Activated CD8-positive, alpha-beta T cell treated with anti-CD3 and anti-CD28 coated beads, Interleukin-2, amount 10 ng/mL, durations not matched to agents 7 days and 5 days (primary cell): ENCODE results near the gene CDH13. TPM values are rescaled to one million over a fixed set of nuclear protein-coding genes. Genes with fewer than 3 reads are reported as not detected.

Experiments used
- ATAC-seq: fragments of 150-1000 bp; cut with Tn5 transposase; one replicate; pipeline ENCODE4 v1.10.0; 2021; ENCODE audit warnings: moderate library complexity
- CTCF ChIA-PET: fragments of 350-600 bp; sonication (Branson Sonifier 250); formaldehyde crosslinking; loops from one replicate; lab custom pipeline; 2021; ENCODE audit warnings: antibody characterized with exemption; lab: Charles Lee
- POLR2A ChIA-PET: fragments of 350-600 bp; sonication (Branson Sonifier 250); formaldehyde crosslinking; loops from one replicate; lab custom pipeline; 2021; ENCODE audit warnings: antibody characterized with exemption; lab: Charles Lee
- DNase-seq: peaks from one replicate; pipeline ENCODE4 v3.0.0-alpha.2; 2020
- H3K27ac Mint-ChIP-seq: one replicate; pipeline ENCODE4 v1.8.0; 2021; ENCODE audit warnings: mild to moderate bottlenecking, mixed read lengths
- H3K27me3 Mint-ChIP-seq: one replicate; pipeline ENCODE4 v1.8.0; 2021; ENCODE audit warnings: low read depth, mixed read lengths
- H3K36me3 Mint-ChIP-seq: one replicate; pipeline ENCODE4 v1.8.0; 2021; ENCODE audit warnings: low read depth, mixed read lengths
- H3K4me1 Mint-ChIP-seq: one replicate; pipeline ENCODE4 v1.8.0; 2021; ENCODE audit warnings: low read depth, mixed read lengths
- H3K4me3 Mint-ChIP-seq: one replicate; pipeline ENCODE4 v1.8.0; 2021; ENCODE audit warnings: mild to moderate bottlenecking, mixed read lengths
- H3K9me3 Mint-ChIP-seq: one replicate; pipeline ENCODE4 v1.8.0; 2022; ENCODE audit warnings: mixed read lengths; ENCODE audit not compliant: insufficient read depth
- total RNA-seq, 2 experiments: library from RNA; stranded (reverse); gene quantifications; one replicate each; pipeline ENCODE4 v1.2.3, GENCODE V29; 2021

CDH13 gene
- total RNA-seq, 2 experiments from 2014 or later, result not detected

- H3K27me3 Mint-ChIP-seq, result no peaks in the 10 kb centered on the region
- CTCF ChIA-PET, result interaction anchor here (0.5 to 5.8 kb wide), 18 partner anchors 9 to 376 kb away, joined by 3 to 98 read pairs (median 4); no protein-coding TSS in a partner anchor
- POLR2A ChIA-PET, result interaction anchor here (1.5 kb wide), 1 partner anchor 15 kb away, joined by 5 read pairs; no protein-coding TSS in a partner anchor
- ATAC-seq (peak; percentile 73), DNase-seq (peak; percentile 71)
- H3K36me3 Mint-ChIP-seq, result no peaks in the 10 kb centered on the region
- no peak overlapping the region for H3K27ac Mint-ChIP-seq
- peaks cover 61% of the 10 kb centered on the region for H3K4me1 Mint-ChIP-seq
- H3K9me3 Mint-ChIP-seq, result no peaks in the 10 kb centered on the region
- no peak overlapping the region for H3K4me3 Mint-ChIP-seq
These were observed 13.0 kb downstream of the CDH13 start for GRCh38 chr16:82639666-82640336.

- Mint-ChIP-seq H3K4me3 (no peak overlapping the region), H3K27me3 (no peaks in the 10 kb centered on the region), H3K36me3 (no peaks in the 10 kb centered on the region), H3K4me1 (peaks cover 57% of the 10 kb centered on the region), H3K9me3 (no peaks in the 10 kb centered on the region), H3K27ac (peak overlapping the region; percentile 7)
- CTCF ChIA-PET, result interaction anchor here (0.6 to 5.8 kb wide), 18 partner anchors 9 to 378 kb away, joined by 3 to 98 read pairs (median 4); no protein-coding TSS in a partner anchor
- POLR2A ChIA-PET, result interaction anchor here (1.5 kb wide), 1 partner anchor 14 kb away, joined by 5 read pairs; no protein-coding TSS in a partner anchor
- no peak for DNase-seq
- ATAC-seq, result peak; percentile 63
These were observed 14.7 kb downstream of the CDH13 start for GRCh38 chr16:82641336-82641984.

- ChIA-PET CTCF (interaction anchor here (0.6 to 5.8 kb wide), 6 partner anchors 11 to 94 kb away, joined by 3 to 98 read pairs (median 4); no protein-coding TSS in a partner anchor), POLR2A (interaction anchor here (2.9 kb wide), 1 partner anchor 12 kb away, joined by 8 read pairs; no protein-coding TSS in a partner anchor)
- Mint-ChIP-seq H3K4me1 (peaks cover 72% of the 10 kb centered on the region), H3K9me3 (no peaks in the 10 kb centered on the region), H3K36me3 (no peaks in the 10 kb centered on the region), H3K27ac (no peak overlapping the region), H3K4me3 (no peak overlapping the region), H3K27me3 (no peaks in the 10 kb centered on the region)
- DNase-seq (no peak), ATAC-seq (no peak)
These were observed 16.4 kb downstream of the CDH13 start for GRCh38 chr16:82643136-82643535.

- DNase-seq (no peak), ATAC-seq (no peak)
- ChIA-PET POLR2A (interaction anchor here (0.7 to 2.9 kb wide), 2 partner anchors 9 to 11 kb away, joined by 3 to 8 read pairs; no protein-coding TSS in a partner anchor), CTCF (interaction anchor here (0.7 to 5.8 kb wide), 4 partner anchors 10 to 94 kb away, joined by 3 to 98 read pairs (median 24); no protein-coding TSS in a partner anchor)
- H3K4me1 Mint-ChIP-seq, result peaks cover 77% of the 10 kb centered on the region
- no peaks in the 10 kb centered on the region for H3K9me3 Mint-ChIP-seq
- no peak overlapping the region for H3K4me3 Mint-ChIP-seq
- H3K36me3 Mint-ChIP-seq, result no peaks in the 10 kb centered on the region
- no peak overlapping the region for H3K27ac Mint-ChIP-seq
- H3K27me3 Mint-ChIP-seq, result no peaks in the 10 kb centered on the region
These were observed 17.3 kb downstream of the CDH13 start for GRCh38 chr16:82643936-82644630.

- H3K27ac Mint-ChIP-seq, result no peak overlapping the region
- CTCF ChIA-PET, result no interaction called here
- H3K4me3 Mint-ChIP-seq, result no peak overlapping the region
- peaks cover 78% of the 10 kb centered on the region for H3K4me1 Mint-ChIP-seq
- POLR2A ChIA-PET, result no interaction called here
- H3K9me3 Mint-ChIP-seq, result no peaks in the 10 kb centered on the region
- no peak for DNase-seq
- no peaks in the 10 kb centered on the region for H3K36me3 Mint-ChIP-seq
- no peak for ATAC-seq
- H3K27me3 Mint-ChIP-seq, result no peaks in the 10 kb centered on the region
These were observed 19.7 kb downstream of the CDH13 start for GRCh38 chr16:82646504-82646903.

- ChIA-PET CTCF (interaction anchor here (1.0 to 9.6 kb wide), 2 partner anchors 8 to 21 kb away, joined by 4 to 98 read pairs; no protein-coding TSS in a partner anchor), POLR2A (interaction anchor here (0.5 kb wide), 1 partner anchor 1882 kb away, joined by 3 read pairs; no protein-coding TSS in a partner anchor)
- Mint-ChIP-seq H3K36me3 (no peaks in the 10 kb centered on the region), H3K27ac (peak overlapping the region; percentile 87), H3K9me3 (no peaks in the 10 kb centered on the region), H3K27me3 (no peaks in the 10 kb centered on the region), H3K4me3 (no peak overlapping the region), H3K4me1 (peaks cover 82% of the 10 kb centered on the region)
- ATAC-seq (no peak), DNase-seq (no peak)
These were observed 23.0 kb downstream of the CDH13 start for GRCh38 chr16:82649766-82650165.

GRCh38 chr16:82650804-82651203, 24.0 kb downstream of the CDH13 start:
- H3K9me3 Mint-ChIP-seq, result no peaks in the 10 kb centered on the region
- ChIA-PET CTCF (interaction anchor here (2.1 to 9.6 kb wide), 2 partner anchors 9 to 21 kb away, joined by 9 to 98 read pairs; no protein-coding TSS in a partner anchor), POLR2A (no interaction called here)
- H3K4me3 Mint-ChIP-seq, result peak overlapping the region; percentile 45
- no peaks in the 10 kb centered on the region for H3K36me3 Mint-ChIP-seq
- DNase-seq (no peak), ATAC-seq (no peak)
- H3K27ac Mint-ChIP-seq, result peak overlapping the region; percentile 87
- H3K4me1 Mint-ChIP-seq, result peaks cover 86% of the 10 kb centered on the region
- no peaks in the 10 kb centered on the region for H3K27me3 Mint-ChIP-seq

- DNase-seq, result peak; percentile 43
- H3K4me1 Mint-ChIP-seq, result peaks cover 91% of the 10 kb centered on the region
These were observed 25.3 kb downstream of the CDH13 start for GRCh38 chr16:82651921-82652601.

GRCh38 chr16:82652826-82653225, 26.1 kb downstream of the CDH13 start:
- Mint-ChIP-seq H3K36me3 (peaks cover 8% of the 10 kb centered on the region), H3K27ac (peak overlapping the region; percentile 98), H3K9me3 (no peaks in the 10 kb centered on the region), H3K27me3 (no peaks in the 10 kb centered on the region), H3K4me1 (peaks cover 91% of the 10 kb centered on the region), H3K4me3 (peak overlapping the region; percentile 63)
- ChIA-PET POLR2A (interaction anchor here (1.1 to 1.2 kb wide), 2 partner anchors 8 to 9 kb away, joined by 3 to 6 read pairs; no protein-coding TSS in a partner anchor), CTCF (interaction anchor here (1.0 to 9.6 kb wide), 5 partner anchors 11 to 22 kb away, joined by 4 to 98 read pairs (median 9); no protein-coding TSS in a partner anchor)
- DNase-seq (no peak), ATAC-seq (no peak)

More at GRCh38 chr16:82651921-82652601, 25.3 kb downstream of the CDH13 start:
- CTCF ChIA-PET, result interaction anchor here (1.5 to 9.6 kb wide), 3 partner anchors 10 to 20 kb away, joined by 4 to 98 read pairs (median 9); no protein-coding TSS in a partner anchor
- H3K27me3 Mint-ChIP-seq, result no peaks in the 10 kb centered on the region
- no peaks in the 10 kb centered on the region for H3K9me3 Mint-ChIP-seq
- peak; percentile 25 for ATAC-seq
- peak overlapping the region; percentile 63 for H3K4me3 Mint-ChIP-seq
- H3K27ac Mint-ChIP-seq, result peak overlapping the region; percentile 98
- POLR2A ChIA-PET, result interaction anchor here (0.6 to 1.2 kb wide), 3 partner anchors 8 to 401 kb away, joined by 3 read pairs; no protein-coding TSS in a partner anchor
- peaks cover 3% of the 10 kb centered on the region for H3K36me3 Mint-ChIP-seq
